HG03097 (cell line): ENCODE data around the gene H2BW1.
A peak's percentile ranks its signal among the peaks of the same experiment; 100 is the strongest.
"Not testable (repeated sequence)": the region's sequence is repeated elsewhere in the genome, so short reads cannot be mapped to it uniquely, and the experiment has no call there.

Experiments used
- ATAC-seq: cut with Tn5 transposase; IDR thresholded peaks from one replicate; pipeline ENCODE4 v1.9.1; 2021; ENCODE audit not compliant: unreplicated experiment, low FRiP score

Gene H2BW1, protein sequence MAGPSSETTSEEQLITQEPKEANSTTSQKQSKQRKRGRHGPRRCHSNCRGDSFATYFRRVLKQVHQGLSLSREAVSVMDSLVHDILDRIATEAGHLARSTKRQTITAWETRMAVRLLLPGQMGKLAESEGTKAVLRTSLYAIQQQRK

DNA sequence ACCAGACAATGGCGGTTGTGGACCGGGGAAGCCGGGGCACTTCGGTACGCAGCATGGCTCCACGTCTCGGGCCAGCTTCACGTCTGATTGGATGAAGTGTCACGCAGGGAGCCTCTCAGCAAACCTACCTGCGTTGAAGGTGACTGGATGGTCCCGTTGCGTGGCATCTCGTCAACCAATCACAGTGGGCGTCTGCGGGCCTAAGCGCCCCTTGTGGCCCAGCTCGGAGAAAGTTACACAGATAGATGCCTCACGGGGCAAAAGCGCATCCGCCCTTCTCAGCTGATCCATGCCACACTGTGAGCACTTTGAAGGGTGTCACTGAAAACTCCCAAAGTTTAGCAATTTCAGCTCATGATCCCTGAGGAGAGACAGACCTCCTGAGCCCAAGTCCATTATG is at the start of gene H2BW1:
Gene H2BW1 (minus strand): TSS at position 103 of the 400 bp plus-strand sequence. CDS start 132 bp downstream, outside the sequence.
- no peak for ATAC-seq

DNA sequence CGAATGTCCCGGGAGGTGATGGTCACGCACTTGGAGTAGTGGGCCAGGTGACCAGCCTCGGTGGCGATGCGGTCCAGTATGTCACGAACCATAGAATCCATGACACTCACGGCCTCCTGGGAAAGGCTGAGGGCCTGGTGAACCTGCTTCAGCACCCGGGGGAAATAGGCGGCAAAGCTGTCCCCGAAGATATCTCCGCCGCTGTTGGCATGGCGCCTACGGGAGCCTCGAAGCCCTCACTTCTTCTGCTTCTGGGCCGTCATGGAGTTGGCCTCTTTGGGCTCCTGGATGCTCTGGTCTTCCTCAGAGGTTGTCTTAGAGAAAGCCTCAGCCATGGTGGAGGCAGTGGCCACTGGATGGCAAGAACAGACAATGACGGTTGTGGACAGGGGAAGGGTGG is 49.1 kb upstream of the H2BW1 start:
- ATAC-seq: not testable (repeated sequence)

DNA sequence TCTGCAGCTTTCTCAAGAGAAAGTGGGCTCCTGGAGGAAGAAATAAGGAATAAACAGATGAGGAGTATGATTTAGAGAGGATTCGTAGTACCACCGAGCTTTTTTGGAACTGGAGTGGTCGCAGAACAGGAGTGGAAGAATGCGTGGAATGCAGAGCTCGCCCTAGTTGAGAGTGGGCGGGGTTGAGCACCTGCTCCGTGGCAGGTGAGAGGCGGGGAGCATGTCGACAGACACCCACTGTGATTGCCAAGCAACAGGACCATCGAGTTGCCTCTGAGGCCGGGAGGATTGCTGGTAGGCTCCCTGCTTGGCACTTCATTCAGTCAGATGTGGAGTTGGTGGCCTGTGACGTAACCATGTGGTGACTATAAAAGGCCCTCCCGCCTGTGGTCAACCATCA is 41.4 kb upstream of the H2BW1 start:
- not testable (repeated sequence) for ATAC-seq

DNA sequence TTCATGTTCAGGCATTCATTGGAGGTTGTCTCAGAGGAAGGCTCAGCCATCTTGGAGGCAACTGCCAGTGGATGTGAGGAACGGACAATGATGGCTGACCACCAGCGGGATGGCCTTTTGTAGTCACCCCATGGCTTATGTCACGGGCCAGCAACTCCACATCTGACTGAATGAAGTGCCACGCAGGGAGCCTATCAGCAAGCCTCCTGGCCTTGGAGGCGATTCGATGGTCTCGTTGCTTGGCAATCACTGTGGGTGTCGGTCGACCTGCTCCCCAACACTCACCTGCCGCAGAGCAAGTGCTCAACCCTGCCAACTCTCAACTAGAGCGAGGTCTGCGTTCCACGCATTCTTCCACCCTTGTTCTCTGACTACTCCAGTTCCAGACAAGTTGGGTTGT is 33.7 kb upstream of the H2BW1 start:
- no peak for ATAC-seq

DNA sequence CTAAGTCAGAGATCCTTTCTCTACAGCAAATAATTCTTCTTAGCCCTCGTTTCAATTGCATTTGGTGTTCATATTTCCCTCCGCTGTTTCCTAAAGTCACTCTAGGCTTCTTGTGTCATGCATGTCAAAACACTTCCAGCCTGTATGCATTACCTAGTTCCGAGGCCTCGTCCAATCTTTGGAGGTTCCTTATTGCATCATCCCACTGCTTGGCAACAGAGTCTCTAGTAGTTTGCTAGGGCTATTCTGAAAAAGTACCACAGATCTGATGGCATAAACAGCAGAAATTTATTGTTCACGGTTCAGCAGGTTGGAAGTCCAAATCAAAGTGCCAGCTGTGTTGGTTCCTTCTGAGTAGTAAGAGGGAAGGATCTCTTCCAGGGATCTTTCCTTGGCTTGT is 32.1 kb upstream of the H2BW1 start:
- no peak for ATAC-seq

DNA sequence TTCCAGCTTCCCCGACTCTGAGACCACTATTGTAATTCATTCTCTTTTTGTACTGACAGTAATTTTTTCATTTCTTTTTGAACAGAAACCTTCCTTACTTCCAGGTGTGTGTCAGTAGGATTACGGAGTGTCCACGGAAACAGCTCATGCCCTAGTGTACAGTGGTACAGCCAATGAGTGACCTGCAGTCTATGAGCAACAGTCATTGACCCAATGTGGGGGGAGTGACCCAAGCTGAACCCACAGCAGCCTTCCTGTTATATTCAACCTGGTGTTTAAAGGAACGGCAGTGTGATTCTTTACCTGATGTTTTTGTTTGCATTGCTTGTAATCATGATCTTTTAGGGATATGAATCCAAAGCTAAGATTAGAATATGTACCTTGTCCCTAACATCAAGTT is 27.5 kb upstream of the H2BW1 start:
- no peak for ATAC-seq

DNA sequence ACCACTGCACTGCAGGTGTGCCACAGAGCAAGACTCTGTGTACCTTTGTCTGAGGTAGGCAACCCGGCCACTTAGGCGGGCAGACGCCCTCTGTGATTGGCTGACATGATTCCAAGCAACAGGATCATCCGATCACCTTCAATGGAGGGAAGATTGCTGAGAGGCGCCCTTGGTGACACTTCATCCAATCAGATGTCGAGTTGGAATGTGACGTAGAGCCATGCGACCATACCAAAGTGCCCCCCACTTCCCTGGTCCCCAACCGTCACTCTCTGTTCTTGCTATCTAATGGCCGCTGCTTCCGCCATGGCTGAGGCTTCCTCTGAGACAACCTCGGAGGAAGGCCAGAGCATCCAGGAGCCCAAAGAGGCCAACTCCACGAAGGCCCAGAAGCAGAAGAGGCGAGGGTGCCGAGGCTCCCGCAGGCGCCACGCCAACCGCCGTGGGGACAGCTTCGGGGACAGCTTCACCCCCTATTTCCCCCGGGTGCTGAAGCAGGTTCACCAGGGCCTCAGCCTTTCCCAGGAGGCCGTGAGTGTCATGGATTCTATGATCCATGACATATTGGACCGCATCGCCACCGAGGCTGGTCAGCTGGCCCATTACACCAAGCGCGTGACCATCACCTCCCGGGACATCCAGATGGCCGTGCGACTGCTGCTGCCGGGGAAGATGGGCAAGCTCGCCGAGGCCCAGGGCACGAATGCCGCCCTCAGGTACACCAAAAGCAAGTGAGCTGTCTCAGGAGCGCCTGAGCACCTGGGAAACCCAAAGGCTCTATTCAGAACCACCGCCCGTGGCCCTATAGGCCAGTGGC is 26.4 kb upstream of the H2BW1 start, which contains the start of gene H2BW2:
Gene H2BW2 (plus strand): TSS at position 268 of the 817 bp plus-strand sequence. CDS start 39 bp downstream, at position 307.
- ATAC-seq: no peak

DNA sequence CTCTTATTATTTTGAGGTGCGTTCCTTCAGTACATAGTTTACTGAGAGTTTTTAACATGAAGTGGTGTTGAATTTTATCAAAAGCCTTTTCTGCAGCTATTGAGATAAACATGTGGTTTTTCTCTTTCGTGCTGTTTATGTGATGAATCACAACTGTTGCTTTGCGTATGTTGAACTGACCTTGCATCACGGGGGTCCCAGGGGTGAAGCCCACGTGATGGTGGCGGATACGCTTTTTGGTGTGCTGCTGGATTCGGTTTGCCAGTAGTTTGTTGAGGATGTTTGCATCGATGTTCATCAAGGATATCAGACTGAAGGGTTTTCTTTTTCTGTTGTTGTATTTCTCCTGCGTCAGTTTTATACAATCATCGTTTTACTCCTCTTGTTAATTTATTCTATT is 4.6 kb upstream of the H2BW1 start:
- no peak for ATAC-seq

DNA sequence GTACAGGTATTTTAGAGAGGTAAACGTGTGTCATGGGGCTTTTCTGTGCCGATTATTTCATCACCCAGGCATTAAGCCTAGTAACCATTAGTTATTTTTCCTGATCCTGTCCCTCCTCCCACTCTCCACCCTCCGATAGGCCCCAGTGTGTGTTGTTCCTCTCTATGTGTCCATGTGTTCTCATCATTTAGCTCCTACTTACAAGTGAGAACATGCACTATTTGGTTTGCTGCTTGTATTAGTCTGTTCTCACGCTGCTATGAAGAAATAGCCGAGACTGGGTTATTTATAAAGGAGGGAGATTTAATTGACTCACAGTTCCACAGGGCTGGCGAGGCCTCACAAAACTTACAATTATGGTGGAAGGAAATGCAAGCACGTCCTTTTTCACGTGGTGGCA is 2.1 kb upstream of the H2BW1 start:
- not testable (repeated sequence) for ATAC-seq

DNA sequence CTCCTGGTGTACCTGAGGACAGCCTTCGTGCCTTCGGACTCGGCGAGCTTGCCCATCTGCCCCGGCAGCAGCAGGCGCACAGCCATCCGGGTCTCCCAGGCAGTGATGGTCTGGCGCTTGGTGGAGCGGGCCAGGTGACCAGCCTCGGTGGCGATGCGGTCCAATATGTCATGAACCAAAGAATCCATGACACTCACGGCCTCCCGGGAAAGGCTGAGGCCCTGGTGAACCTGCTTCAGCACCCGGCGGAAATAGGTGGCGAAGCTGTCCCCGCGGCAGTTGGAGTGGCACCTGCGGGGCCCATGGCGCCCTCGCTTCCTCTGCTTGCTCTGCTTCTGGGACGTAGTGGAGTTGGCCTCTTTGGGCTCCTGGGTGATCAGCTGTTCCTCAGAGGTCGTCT is 350 bp downstream of the H2BW1 start:
- no peak for ATAC-seq

DNA sequence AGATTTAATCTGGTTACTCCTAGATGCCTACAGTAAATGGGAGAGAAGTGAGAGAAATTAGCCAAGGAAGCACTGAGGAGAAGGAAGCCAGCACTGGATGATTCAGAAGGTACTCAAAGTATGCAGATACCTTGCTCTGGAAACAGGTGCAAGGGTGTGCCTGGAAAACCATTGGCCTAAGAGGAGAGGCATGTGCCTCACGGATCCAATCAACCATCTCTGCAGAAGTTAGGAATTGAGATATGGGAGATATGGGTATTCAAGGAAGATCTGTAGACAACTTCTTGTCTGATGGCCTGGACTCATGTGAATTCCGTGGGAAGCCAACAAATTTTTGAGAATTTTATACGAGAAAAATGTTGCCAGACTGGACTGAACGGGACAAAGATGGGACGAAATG is 4.7 kb downstream of the H2BW1 start:
- no peak for ATAC-seq

DNA sequence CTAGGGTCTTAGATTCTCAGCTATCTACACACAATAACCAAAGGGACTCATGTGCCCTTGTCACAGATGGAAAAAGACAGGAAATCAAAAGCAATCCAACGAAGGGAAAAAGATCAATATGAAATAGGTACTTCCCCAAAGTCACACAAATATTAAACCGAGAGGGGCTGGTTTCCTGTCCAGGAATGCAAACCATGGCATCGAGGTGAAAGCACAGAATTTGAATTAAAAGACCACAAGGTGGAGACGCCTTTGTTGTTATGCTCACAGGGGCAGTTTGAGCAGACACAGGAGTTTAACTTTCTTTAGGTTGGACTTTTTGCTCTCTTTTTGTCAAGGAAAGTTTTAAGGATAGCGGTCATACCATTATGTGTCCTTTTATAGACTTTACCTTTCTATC is 14.3 kb downstream of the H2BW1 start:
- ATAC-seq: peak; percentile 78

DNA sequence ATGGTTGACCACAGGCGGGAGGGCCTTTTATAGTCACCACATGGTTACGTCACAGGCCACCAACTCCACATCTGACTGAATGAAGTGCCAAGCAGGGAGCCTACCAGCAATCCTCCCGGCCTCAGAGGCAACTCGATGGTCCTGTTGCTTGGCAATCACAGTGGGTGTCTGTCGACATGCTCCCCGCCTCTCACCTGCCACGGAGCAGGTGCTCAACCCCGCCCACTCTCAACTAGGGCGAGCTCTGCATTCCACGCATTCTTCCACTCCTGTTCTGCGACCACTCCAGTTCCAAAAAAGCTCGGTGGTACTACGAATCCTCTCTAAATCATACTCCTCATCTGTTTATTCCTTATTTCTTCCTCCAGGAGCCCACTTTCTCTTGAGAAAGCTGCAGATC is 30.0 kb downstream of the H2BW1 start:
- ATAC-seq: not testable (repeated sequence)

DNA sequence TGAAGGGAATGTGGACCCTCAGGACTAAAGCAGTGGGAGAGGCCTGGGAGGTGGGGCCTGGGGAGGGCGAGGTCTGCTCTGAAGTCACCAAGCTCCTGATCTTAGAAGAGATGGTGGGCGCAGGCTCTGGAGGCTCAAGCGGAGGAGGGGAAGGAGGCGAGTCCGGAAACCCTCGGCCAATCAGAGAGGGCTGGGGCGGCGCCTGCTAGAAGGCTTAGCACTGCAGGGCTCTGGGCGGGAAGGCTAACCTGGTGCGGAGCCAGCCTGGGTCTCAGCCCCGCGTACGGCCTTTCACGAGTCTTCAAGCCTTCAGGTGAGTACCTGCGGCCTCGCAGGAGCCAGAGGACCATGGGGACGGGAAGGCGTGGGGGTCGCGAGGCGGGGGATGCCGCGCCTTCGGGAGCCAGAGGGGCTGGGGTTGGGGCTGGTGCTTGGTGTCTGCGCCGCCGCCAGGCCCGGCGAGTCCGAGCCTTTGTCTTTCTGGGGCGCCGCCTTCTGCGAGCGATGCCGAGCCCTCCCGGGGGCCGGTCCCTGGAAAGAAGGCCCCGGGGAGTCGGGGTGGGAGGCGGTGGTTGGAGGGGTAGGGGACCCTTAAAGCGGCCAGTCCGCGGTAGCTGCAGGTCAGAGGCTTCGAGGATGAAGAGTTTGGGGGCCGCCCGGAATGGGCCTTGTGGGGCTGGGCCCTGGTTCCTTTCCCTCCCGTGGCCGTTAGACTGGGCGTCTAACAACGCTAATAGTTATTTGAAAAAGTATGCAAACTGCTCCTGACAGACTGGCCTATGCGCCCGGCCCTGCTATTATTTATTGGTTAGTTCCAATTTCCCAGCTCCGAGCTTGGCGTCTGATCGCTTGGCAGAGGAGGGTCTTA is 50.9 kb downstream of the H2BW1 start, which contains the start of gene TMSB15B:
Gene TMSB15B (plus strand): TSS at position 217 of the 868 bp plus-strand sequence.
- ATAC-seq: peak; percentile 96
